ENCODE results near the gene PANX1.

- TF ChIP-seq CTCF (IDR thresholded peaks at IDR 0.05; ENCODE audit: low read depth, low read length) (no peak), EZH2phosphoT487 (IDR thresholded peaks at IDR 0.05; ENCODE audit: low read depth) (no peak)
These were observed 84.3 kb downstream of the PANX1 start for GRCh38 chr11:94212898-94213297.
